NCI-H226 (cell line): Measurements from ENCODE around the gene RMI2.
"Not testable (repeated sequence)": the region's sequence is repeated elsewhere in the genome, so short reads cannot be mapped to it uniquely, and the experiment has no call there.

ENCODE experiments used
- DNase-seq: peaks from one replicate; pipeline ENCODE4 v3.0.0-alpha.2; 2015

Gene RMI2

DNA sequence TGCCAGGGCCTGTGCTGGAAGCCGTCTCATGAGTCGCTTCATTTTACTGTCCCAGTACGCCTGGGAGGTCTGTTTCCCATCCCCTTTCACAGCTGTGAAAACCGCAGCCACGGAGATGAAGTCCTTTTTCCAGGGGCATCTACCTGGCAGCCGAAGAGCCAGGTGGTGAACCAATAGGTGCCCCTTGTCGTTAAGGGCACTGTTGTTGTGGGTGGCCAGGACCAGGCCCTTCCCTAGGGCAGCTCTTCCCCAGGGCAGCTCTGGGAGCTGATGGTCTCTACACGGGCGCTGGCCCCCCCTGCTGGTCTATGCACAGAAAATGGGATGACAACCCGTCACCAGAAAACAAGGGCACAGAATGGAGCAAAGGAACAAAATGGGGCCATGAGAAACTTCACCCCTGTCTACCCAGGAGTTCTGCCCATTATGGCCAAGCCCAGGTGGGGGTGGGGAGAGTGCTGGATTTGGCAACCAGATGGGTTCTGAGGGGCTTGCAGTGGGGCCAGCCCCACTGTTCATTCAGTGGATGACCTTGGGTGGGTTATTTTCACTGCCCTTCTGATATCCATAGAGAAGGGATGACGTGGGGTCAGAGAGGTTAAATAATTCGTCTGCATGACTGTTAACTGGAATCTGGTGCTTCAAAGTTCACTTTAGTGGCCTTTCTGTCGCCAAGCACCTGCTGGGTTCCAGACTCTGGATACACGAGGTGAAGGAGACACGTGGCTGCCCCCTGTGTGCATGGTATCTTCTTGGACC is 11.5 kb downstream of the RMI2 start:
- DNase-seq = no peak

- DNase-seq = no peak
Measured at GRCh38 chr16:11358531-11358930, 13.3 kb downstream of the RMI2 start.

- DNase-seq = peak; percentile 44
Measured at GRCh38 chr16:11359370-11359769, 14.1 kb downstream of the RMI2 start.

GRCh38 chr16:11360641-11361373 is 15.5 kb downstream of the RMI2 start:
- no peak for DNase-seq

DNA sequence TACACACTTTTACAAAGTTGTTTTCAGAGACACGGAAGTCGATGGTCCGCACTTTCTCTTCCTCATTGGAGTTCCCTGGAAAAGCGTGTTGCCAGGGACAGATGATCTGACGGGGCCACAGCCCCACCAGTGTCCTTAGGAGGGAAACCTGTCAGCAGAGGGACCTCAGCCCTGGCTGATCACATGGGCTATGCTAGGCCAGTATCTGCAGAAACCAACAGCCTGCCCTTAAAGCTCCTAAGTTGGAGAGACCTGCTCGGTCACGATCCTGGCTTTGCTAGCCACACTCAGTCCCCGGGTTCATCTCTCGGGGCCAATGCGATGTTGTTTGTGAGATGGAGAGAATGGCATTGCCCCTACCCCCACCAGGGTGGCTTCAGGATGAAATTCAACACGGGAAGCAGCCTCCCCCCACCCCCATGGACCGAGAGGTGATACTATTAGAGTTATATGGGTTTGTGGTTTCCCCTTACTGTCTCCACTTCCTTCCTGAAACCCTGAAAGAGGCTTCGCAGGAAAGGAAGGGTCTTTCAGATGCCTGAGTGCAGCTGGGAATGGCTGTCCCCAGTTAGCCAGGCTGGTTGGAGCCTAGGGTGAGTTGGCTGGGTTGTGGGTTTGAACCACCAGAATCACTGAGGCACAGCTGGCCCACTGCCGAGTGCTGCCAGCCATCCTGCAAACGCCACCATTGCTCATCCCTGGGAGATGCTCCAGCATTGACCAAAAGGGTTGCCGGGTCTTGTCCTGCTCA is 16.6 kb downstream of the RMI2 start:
- no peak for DNase-seq

GRCh38 chr16:11363927-11364258 is 18.6 kb downstream of the RMI2 start:
- DNase-seq = no peak

DNA sequence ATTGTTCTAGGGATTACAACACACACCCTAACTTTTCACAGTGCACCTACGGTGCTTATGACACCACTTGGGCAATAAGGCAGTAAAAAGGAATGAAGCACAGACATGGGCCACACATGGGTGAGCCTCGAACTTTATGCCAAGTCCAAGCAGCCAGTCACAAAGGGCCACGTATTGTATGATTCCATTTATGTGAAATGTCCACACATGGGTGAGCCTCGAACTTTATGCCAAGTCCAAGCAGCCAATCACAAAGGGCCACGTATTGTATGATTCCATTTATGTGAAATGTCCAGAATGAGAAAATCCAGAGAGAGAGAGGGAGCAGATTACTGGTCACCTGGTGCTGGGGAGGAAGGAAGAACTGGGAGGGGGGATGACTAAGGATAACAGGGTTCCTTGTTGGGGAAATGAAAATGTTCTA is 22.2 kb downstream of the RMI2 start:
- DNase-seq = peak; percentile 33

DNA sequence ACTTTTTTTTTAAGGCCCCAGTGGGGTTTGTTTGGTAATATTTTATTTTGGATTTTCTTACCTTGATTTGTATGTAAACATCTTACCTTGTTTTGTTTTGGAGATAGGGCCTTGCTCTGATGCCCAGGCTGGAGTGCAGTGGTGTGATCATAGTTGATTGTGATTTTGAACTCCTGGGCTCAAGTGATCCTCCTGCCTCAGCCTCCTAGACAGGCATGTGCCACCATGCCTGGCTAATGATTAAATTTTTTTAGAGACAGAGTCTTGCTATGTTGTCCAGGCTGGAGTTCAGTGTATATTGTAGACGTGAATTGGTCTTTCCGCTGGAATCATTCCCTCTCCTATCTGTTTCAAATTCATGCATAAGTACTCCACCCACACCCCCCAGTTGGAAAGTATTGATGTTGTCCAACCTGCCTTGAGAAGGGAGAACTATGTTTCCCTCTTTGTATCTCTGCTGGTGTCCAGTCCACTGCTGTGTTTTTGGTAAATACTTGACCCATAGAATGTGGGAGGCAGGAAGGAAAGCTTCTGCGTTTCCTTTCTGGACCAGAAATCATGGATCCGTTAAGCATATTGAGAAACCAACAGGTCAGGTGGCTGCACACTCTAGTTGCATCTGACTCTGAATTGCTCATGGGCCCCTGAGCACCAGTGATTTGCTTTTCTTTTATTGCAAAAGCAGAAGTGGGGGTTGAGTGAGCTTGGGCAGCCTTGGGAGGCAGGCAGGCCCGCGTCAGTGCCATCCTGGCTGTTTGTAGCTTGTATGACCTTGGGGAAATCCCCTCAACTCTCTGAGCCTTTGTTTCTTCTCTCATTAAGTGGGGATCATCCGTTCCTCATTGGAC is 25.0 kb downstream of the RMI2 start:
- DNase-seq = no peak

- not testable (repeated sequence) for DNase-seq
Measured at GRCh38 chr16:11370932-11371279, 25.6 kb downstream of the RMI2 start.

DNA sequence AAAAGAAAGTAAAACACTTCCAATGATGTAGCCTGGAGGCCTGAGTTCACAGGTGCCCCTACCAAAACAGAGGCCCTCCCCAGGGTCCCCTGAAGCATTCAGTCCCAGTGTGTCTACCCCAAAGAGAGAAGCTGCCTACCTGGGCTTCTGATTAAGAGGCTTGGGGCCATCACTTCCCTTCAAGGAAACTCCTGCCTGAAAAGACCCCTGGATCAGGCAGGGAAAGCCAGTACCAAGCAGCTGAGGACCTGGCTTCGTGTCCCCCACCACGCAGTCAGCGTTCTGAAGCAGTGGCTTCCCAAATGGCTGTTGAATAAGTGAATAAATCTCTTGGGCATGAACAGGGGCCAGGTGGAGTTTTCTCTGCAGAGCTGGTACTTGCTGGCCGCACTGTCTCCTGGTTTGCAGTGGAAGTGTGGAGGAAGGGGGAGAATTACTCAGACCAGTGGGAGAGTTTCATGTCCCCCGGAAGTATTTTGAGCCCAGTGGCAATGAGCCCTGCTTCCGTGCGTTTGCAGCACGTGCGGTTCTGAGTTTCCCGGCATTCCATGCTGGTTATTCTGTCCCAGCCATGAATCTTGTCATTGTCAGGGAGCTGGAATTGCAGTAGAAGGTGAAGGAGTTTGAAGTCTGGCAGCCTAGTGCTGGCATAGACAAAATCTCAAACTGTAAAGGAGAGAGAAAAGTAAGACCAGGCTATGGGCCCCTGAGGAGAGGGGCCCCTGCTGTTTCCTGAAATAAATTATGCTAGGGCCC is 27.0 kb downstream of the RMI2 start:
- no peak for DNase-seq

DNA sequence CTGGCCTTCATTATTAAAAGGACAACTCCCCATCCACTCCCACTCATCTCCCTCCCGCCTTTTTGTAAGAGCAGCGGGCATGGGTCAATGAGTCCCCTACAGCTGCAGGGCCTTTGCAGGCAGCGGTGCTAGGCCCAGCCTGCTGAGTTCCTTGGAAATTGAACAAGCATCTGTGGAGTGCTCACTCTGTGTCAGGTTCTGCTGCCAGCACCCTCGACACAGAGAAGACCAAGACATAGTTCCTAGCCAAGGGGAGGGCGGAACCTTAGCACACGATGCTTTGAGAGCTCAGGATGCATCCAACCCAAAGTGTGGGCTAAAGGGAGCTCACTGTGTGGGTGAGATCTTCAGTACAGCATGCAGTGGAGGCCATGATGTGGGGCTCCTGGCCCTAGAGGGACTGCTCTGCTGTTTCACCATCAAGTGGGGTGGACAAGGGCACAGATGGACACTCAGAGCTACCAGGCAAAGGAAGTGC is 27.6 kb downstream of the RMI2 start:
- DNase-seq = no peak

DNA sequence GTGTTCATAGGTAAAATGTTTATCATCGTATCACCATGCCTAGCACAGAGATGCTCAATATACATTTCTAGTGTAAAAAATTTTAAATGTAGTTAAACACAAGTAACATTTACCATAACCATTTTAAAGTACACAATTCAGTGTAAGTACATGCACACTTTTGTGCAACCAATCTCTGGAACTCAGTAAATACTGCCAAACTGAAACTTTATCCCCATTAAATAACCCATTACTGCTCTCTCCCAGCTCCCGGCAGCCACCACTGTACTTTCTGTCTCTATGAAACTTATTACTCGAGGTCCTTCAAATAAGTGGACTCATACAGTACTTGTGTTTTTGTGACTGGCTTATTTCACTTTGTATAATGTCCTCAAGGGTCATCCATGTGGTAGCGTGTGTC is 29.0 kb downstream of the RMI2 start:
- no peak for DNase-seq

GRCh38 chr16:11377154-11377553 is 31.9 kb downstream of the RMI2 start:
- no peak for DNase-seq

GRCh38 chr16:11378951-11379350 is 33.7 kb downstream of the RMI2 start:
- DNase-seq = not testable (repeated sequence)

- no peak for DNase-seq
Measured at GRCh38 chr16:11379420-11379819, 34.2 kb downstream of the RMI2 start.

DNA sequence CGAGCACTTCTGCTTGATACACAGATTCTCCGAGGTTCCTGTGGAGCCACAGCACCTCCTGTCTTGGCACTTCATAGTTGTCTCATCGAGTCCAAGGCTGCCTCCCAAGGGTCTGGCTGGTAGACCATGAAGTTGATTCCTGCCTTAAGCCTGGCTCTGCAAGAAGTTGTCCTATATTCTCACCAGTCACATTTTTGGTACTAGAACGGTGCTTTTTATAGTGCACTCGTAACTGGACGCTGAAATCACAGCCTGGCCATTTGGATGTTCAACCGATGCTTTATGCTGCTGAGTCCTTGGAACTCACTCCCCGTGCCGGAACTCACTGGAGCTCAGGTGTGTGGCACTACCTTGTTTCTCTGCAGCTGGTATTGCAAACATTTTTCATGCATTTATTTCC is 35.6 kb downstream of the RMI2 start:
- DNase-seq = no peak

GRCh38 chr16:11383481-11384183 is 38.4 kb downstream of the RMI2 start:
- DNase-seq = no peak

- DNase-seq = no peak
Measured at GRCh38 chr16:11384184-11384955, 39.1 kb downstream of the RMI2 start.

GRCh38 chr16:11384956-11385586 is 39.8 kb downstream of the RMI2 start:
- DNase-seq = no peak

- no peak for DNase-seq
Measured at GRCh38 chr16:11386054-11386680, 40.9 kb downstream of the RMI2 start.
